B cell (primary cell): ENCODE measurements around the gene LANCL2.

Source experiments
- CTCF ChIP-seq: fragments of 200-600 bp; IDR thresholded peaks from one replicate; pipeline ENCODE4 v1.8.0; 2022; ENCODE audit warnings: antibody characterized with exemption, mild to moderate bottlenecking
- EZH2 ChIP-seq: IDR thresholded peaks from 2 replicates; pipeline ENCODE4 v1.6.1; 2012; ENCODE audit warnings: borderline replicate concordance, low read depth, mild to moderate bottlenecking, moderate library complexity, low read length; ENCODE audit not compliant: insufficient read depth, poor library complexity, severe bottlenecking

GRCh38 chr7:55441774-55442522 lies 76.8 kb downstream of the LANCL2 start:
- TF ChIP-seq CTCF (no peak), EZH2 (no peak)
